HUDEP-2 (cell line): Measurements from ENCODE around the gene RAB38.
A peak's percentile ranks its signal among the peaks of the same experiment; 100 is the strongest.

Experiments used
- DNase-seq, 76 experiments: peaks; one replicate each; lab custom pipeline; 2025; ENCODE audit not compliant: unreplicated experiment in 76 of 76; lab: John Stamatoyannopoulos, UW

Gene RAB38

GRCh38 chr11:88105526-88105925 lies 69.7 kb downstream of the RAB38 start:
- DNase-seq, result no peak

DNA sequence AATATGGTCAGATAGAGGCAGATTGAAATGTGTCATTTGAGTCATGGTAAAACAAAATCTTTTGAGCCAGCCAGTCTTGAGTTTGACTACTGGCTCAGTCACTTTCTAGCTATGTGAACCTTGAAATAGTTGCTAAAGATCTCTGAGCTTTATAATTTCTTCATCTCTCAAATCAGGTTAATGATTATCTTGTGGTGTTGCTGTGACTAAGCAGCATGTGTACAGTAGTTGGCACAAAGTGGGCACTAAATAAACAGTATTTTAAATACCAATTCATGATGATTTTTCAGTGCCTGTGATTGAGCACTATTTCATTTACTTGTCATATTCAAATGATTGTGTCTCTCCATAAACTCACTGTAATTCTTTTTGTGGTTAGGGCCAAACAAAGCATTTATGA lies 70.8 kb downstream of the RAB38 start:
- DNase-seq, result no peak

DNA sequence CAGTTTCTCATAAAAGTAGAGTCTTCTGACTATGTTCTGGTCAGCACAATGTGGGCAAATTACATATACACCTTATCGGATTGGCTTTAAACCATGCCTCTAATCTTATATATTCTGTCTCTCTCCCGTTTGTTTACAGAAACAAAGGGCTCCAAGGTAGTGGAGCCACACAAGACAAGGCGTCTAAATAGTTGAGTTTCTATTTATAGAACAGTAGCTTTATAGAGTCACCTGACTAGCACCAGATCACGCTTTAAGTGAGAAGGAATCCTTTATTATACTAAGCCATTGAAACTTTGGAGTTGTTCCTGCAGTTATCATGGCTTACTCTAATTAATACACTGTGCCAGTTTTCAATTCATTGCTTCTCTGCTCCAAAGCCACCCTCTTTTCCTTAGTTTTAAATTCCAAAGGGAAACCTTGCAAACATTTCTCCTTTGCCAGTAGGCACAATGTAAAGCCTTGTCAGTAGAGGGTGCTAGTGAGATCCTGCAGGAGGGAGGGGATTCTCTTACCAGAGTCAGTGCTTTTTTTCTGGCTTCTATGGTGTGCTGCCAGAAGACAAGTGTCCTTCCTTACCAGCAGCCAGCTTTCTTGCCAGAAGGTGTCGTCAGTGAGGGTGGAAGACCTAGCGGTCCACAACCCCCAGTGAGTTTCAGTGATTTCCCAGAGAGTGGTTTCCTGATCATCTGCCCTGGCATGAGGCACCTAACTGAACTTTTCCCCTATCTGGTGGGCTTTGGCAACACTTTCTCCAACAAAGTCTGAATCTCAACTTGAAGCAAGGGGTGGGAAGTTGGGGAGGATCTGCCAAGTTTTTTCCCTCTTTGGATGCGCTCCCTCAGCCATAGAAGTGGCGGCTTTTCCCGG lies 71.7 kb downstream of the RAB38 start:
- DNase-seq, result peak in 53 of 76 experiments; percentile 1 to 80 (median 25)

DNA sequence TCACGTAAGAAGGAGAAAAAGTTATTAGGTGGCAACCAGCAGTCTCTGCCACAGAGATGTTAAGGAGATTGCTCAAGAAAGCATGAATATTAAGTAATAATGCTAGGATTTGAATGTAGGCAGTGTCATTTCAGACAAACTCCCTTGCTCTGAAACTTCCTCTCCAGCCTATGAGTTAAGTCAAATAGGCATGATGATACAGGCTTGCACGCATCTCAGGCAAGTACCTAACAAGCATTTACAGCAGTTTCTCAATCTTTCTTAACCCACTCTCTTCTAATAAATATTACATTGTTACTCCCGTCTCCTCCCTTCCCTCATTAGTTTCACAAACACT lies 72.7 kb downstream of the RAB38 start:
- DNase-seq, result no peak

- DNase-seq, result no peak
Measured at GRCh38 chr11:88101881-88102597, 73.2 kb downstream of the RAB38 start.

- no peak for DNase-seq
Measured at GRCh38 chr11:88100151-88100550, 75.1 kb downstream of the RAB38 start.

DNA sequence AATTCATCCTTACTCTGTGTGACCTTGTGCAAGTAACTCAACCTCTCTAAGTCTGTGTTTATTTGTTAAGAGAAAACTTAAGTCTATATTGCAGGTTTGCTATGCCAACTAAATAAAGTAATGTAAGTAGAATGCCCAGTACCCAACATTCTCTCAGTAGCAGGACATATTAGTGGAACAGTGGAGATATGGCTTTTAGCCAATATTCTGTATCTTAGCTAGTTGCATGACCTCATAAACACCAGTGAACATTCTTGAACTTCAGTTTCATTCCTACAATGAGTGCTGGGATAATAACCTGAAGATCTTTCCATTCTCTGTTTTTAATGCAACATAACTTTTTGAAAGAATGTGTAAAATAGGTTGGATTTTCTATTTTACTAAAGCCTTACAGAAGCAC lies 77.0 kb downstream of the RAB38 start:
- DNase-seq, result no peak

- DNase-seq, result no peak
Measured at GRCh38 chr11:88089134-88089533, 86.1 kb downstream of the RAB38 start.

- no peak for DNase-seq
Measured at GRCh38 chr11:88087337-88087736, 87.9 kb downstream of the RAB38 start.

- DNase-seq, result no peak
Measured at GRCh38 chr11:88086297-88086696, 88.9 kb downstream of the RAB38 start.

DNA sequence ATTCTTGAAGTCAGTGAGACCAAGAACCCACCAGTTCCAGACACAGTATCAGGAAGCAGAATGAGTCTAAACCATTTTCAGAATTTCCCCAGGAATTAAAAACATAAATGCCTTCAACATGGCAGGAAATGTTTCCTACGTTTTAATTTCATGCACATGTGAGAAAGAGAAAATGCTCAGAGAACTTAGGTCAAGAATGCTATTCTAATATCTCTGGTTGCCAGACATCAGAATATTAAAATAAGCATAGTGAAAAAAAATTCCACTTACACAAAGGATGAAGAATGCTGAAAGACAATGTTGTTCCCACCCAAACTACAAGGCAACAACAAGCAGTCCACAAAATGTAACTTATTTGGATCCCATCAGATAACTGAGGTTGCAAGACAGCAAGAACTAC lies 104.8 kb downstream of the RAB38 start:
- no peak for DNase-seq

DNA sequence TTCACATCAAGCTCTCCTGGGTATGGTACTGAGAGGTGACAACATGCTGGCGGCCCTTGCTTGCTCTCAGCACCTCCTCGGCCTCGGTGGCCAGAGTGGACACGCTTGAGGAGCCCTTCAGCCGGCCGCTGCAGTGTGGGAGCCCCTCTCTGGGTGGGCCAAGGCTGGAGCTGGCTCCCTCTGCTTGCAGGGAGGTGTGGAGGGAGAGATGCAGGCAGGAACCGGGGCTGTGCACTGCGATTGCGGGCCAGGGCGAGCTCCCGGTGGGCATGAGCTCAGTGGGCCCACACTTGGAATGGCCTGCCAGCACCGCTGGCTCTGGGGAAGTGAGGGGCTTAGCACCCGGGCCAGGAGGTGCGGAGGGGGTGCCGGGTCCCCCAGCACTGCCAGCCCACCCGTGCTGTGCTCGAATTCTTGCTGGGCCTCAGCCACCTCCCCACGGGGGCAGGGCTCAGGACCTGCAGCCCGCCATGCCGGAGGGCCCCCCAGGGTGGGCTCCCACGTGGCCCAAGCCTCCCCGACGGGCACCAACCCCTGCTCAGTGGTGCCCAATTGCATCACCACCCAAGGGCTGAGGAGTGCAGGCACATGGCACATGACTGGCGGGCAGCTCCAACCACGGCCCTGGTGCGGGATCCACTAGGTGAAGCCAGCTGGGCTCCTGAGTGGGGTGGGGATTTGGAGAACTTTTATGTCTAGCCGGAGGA lies 106.2 kb downstream of the RAB38 start:
- no peak for DNase-seq

- DNase-seq, result no peak
Measured at GRCh38 chr11:88066090-88066489, 109.2 kb downstream of the RAB38 start.

DNA sequence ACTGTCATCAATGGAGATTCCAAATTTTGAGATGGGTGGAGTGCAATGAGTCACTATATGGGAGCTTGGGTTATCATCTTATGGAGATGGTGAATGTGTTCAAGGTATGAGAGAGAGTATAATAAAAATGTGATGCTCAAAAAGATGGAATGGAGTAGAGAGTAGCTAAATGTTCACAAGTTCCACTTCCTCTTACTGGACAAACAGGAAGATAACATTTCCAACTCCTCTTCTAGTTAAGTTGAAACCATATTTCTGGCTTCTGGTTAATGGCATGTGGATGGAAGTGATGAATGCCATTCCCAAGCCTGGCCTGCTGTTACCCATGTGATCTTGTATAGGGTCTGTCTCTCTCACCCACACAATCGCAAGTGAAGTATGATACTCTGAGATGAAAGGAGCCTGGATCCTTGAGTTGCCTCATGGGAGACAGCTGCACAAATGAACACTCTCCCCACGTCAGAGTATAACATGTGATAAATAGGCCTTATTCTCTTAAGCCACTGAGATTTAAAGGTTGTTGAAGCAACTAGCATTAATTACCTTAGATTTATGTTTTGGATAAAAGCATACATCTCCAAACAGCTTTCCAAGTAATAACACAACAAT lies 111.0 kb downstream of the RAB38 start:
- no peak for DNase-seq
